Upper lobe of right lung (tissue), 1 donor: ENCODE data around the gene CRB1. TPM values are rescaled to one million over a fixed set of nuclear protein-coding genes. Genes with fewer than 3 reads are reported as not detected.

ENCODE experiments used
- ATAC-seq: fragments of 200-7000 bp; cut with Tn5 transposase; one replicate; pipeline ENCODE4 v1.9.1; 2020; ENCODE audit warnings: mild to moderate bottlenecking, moderate library complexity
- DNase-seq: peaks from one replicate; pipeline ENCODE4 v3.0.0-alpha.2; 2020
- H3K27ac ChIP-seq: fragments of 200-600 bp; one replicate; pipeline ENCODE4 v1.8.0; 2022
- H3K27me3 ChIP-seq: fragments of 200-600 bp; one replicate; pipeline ENCODE4 v1.8.0; 2022; ENCODE audit warnings: mild to moderate bottlenecking
- H3K36me3 ChIP-seq: fragments of 200-600 bp; one replicate; pipeline ENCODE4 v1.8.0; 2022
- H3K4me1 ChIP-seq: fragments of 200-600 bp; one replicate; pipeline ENCODE4 v1.8.0; 2022
- H3K4me3 ChIP-seq: fragments of 200-600 bp; one replicate; pipeline ENCODE4 v1.8.0; 2022; ENCODE audit warnings: mild to moderate bottlenecking
- H3K9me3 ChIP-seq: fragments of 200-600 bp; one replicate; pipeline ENCODE4 v1.8.0; 2022
- intact Hi-C: fragments of 100-400 bp; cut with DNase I; formaldehyde crosslinking; loops from one replicate; pipeline ENCODE4 v1.11.0; 2022
- total RNA-seq: library from RNA; stranded (reverse); fragmentation: NEBNext Ultra II Directional; extraction: Animal tissue kit (Norgen Biotek cat#: 25700); gene quantifications from one replicate; pipeline ENCODE4 v1.2.1, GENCODE V29; 2021
- TF ChIP-seq, protein P1 (sequence below): fragments of 200-600 bp; IDR thresholded peaks from one replicate; pipeline ENCODE4 v1.8.0; 2022; ENCODE audit warnings: antibody characterized with exemption
- donor health status: DM: no; HTN: yes; CAD: no; lungs with severe emphysema.

The CRB1 gene
- total RNA-seq, 1 donor from 2014 or later = 0.46 TPM

DNA sequence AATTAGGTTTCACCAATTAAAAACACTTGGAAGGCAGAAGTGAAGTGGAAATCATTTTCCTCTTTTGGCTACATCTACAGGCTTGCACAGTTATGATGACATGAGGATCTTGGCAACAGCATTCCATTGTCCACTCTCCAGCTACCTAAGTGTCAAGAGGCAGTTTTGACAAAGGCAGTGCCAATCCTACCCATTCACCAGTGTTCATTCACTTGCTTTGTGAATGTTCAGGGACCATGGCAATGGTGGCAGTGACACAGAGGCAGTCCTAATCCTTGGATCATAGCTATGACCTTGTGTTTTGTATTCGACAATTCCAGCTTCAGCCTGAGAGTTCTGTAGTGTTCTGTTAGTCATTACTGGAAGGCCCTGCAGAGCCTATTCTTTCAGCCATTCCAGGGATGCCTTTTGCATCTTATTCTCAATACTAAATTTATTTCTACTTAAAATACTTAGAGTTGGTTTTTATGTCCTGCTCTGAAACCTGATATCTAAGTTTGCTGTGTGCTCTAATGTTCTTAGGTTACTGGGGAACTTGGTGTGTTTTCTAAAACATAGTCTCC lies 36.7 kb downstream of the CRB1 start:
- Histone ChIP-seq H3K36me3 (no peaks in the 10 kb centered on the region), H3K27me3 (no peaks in the 10 kb centered on the region), H3K4me3 (no peak overlapping the region), H3K9me3 (no peaks in the 10 kb centered on the region), H3K4me1 (no peaks in the 10 kb centered on the region), H3K27ac (no peak overlapping the region)
- intact Hi-C loops = no loop called here
- TF ChIP-seq, protein P1, sequence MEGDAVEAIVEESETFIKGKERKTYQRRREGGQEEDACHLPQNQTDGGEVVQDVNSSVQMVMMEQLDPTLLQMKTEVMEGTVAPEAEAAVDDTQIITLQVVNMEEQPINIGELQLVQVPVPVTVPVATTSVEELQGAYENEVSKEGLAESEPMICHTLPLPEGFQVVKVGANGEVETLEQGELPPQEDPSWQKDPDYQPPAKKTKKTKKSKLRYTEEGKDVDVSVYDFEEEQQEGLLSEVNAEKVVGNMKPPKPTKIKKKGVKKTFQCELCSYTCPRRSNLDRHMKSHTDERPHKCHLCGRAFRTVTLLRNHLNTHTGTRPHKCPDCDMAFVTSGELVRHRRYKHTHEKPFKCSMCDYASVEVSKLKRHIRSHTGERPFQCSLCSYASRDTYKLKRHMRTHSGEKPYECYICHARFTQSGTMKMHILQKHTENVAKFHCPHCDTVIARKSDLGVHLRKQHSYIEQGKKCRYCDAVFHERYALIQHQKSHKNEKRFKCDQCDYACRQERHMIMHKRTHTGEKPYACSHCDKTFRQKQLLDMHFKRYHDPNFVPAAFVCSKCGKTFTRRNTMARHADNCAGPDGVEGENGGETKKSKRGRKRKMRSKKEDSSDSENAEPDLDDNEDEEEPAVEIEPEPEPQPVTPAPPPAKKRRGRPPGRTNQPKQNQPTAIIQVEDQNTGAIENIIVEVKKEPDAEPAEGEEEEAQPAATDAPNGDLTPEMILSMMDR = no peak
- ATAC-seq (no peak), DNase-seq (no peak)

DNA sequence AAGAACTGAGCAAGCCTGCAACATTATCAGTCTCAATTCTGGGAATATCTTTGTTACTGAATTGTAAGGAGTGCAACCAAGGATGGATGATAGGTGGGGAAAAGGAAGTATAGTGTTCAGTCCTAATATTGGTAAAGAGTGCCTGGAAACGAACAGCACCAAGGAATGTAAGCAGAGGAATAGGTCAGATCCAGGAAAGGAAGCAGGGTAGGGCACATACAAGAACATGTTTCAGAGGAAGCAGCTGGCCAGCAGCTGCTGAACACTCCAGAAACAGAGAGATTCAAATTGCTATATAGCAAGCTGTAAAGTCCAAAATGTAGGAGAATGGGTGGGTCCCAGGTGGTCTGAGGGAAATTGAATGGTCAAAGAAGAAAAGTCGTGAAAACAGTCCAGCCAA lies 37.9 kb downstream of the CRB1 start:
- Histone ChIP-seq H3K9me3 (no peaks in the 10 kb centered on the region), H3K36me3 (no peaks in the 10 kb centered on the region), H3K27me3 (no peaks in the 10 kb centered on the region), H3K4me3 (no peak overlapping the region), H3K27ac (no peak overlapping the region), H3K4me1 (no peaks in the 10 kb centered on the region)
- DNase-seq (no peak), ATAC-seq (no peak)
- intact Hi-C loops = no loop called here
- TF ChIP-seq, protein P1 = no peak

DNA sequence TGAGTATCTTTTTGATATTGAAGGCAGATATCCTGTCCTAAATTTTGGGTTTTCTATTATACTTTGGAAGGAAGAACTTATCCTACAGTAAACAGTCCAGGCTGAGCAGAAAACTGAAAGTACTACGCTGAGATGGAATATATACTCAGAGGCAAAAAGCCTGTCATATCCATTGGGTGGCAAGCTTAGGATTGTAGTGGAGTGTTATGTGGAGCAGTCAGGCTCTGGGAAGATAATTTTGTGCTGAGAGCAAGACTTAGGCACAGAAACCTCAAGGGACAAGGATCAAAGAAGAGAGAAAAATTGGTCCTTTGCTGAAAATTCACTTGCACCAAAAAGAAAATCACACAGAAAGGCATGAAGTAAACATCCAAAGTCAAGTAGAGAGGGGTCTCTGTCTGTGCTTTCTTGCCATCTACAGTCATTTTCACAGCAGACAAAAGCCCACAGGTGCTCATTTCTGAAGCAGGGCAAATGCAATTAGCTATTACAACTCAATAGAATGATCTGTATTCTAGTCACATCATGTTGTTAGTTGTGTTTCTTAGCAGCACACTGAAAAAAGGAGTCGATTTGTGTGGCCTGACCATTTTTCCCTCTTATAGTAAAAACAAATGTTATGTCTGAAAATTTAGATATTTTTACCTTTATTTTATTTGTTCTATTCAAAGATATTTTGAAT lies 38.5 kb downstream of the CRB1 start:
- TF ChIP-seq, protein P1 = no peak
- no peak overlapping the region for H3K27ac ChIP-seq
- no peaks in the 10 kb centered on the region for H3K9me3 ChIP-seq
- no peak overlapping the region for H3K4me3 ChIP-seq
- intact Hi-C loops = no loop called here
- DNase-seq (no peak), ATAC-seq (no peak)
- no peaks in the 10 kb centered on the region for H3K27me3 ChIP-seq
- H3K36me3 ChIP-seq = no peaks in the 10 kb centered on the region
- no peaks in the 10 kb centered on the region for H3K4me1 ChIP-seq

DNA sequence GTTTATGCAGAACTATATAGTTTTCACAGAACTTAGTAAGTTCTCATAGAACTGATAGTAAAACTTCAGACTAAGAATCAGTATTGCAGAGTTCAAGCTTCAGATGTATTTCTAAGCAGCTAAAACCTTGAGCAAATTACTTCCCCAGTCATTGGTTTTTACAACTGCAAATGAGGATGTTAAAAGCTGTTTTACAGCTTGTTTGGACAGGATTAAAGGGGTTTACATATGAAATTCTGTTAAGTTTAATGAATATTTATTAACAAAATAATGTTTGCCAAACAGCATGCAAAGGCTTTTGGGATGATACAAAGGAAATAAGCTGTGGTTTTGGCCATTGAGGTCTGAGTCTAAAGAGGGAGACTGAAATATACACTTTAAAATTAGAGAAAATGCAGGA lies 39.1 kb downstream of the CRB1 start:
- intact Hi-C loops = no loop called here
- TF ChIP-seq, protein P1 = no peak
- Histone ChIP-seq H3K36me3 (no peaks in the 10 kb centered on the region), H3K4me1 (no peaks in the 10 kb centered on the region), H3K4me3 (no peak overlapping the region), H3K27ac (no peak overlapping the region), H3K9me3 (no peaks in the 10 kb centered on the region), H3K27me3 (no peaks in the 10 kb centered on the region)
- ATAC-seq = no peak
- DNase-seq = no peak

DNA sequence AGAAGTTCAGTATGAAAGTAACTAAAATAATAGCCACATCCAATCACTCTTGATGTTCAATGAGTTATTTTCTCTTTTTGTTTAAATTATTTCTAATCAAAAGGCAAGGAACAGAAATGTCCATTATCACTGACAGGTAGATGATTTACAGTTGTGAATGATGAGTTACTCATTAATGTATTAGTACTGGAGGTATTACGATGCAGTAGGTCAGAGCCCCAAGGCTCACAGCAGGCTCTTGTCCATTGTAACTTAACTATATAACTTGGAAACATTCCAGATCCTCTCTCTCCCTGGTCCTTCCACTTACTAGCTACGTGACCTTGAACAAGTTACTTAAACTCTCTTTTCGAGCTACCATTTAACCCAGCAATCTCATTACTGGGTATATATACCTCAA lies 39.5 kb downstream of the CRB1 start:
- ATAC-seq = no peak
- no peaks in the 10 kb centered on the region for H3K27me3 ChIP-seq
- intact Hi-C loops = no loop called here

More for the DNA sequence above, 39.5 kb downstream of the CRB1 start:
- Histone ChIP-seq H3K27ac (no peak overlapping the region), H3K36me3 (no peaks in the 10 kb centered on the region), H3K4me3 (no peak overlapping the region), H3K4me1 (no peaks in the 10 kb centered on the region), H3K9me3 (no peaks in the 10 kb centered on the region)
- no peak for DNase-seq
- TF ChIP-seq, protein P1 = no peak
